Body of pancreas (tissue), 4 donors: ENCODE results near the gene SVIP. TPM values are rescaled to one million over a fixed set of nuclear protein-coding genes. Genes with fewer than 3 reads are reported as not detected.
A peak's percentile ranks its signal among the peaks of the same experiment; 100 is the strongest.

Experiments
- ATAC-seq: fragments of 150-250 bp; one replicate; pipeline ENCODE4 v1.9.1; 2016
- DNase-seq, 4 donors: peaks; one replicate each; pipeline ENCODE4 v3.0.0-alpha.2; 2019
- H3K27ac ChIP-seq, 4 donors: fragments of 200-600 bp; sonication (generic); 1 replicate in 3 of 4; 2 replicates in 1 of 4; pipeline versions ENCODE4 v1.5.1 to v1.6.1; 2016 to 2019; ENCODE audit warnings: mild to moderate bottlenecking in 1 of 4, mixed read lengths in 1 of 4, moderate library complexity in 1 of 4
- H3K27me3 ChIP-seq, 2 donors: fragments of 200-600 bp; sonication (generic); one replicate each; pipeline ENCODE4 v1.6.0; 2016; ENCODE audit warnings: mild to moderate bottlenecking in 1 of 2
- H3K36me3 ChIP-seq, 2 donors: fragments of 200-600 bp; sonication (generic); replicated peaks in 1 of 2; 2 replicates each; pipeline ENCODE4 v1.5.1; 2016; ENCODE audit warnings: low read depth in 2 of 2; ENCODE audit not compliant: insufficient read depth in 1 of 2
- H3K4me1 ChIP-seq: fragments of 200-600 bp; sonication (generic); one replicate; pipeline ENCODE4 v1.6.0; 2016
- H3K4me3 ChIP-seq, 2 donors: fragments of 200-600 bp; sonication (generic); 1 replicate in 1 of 2; 2 replicates in 1 of 2; pipeline ENCODE4 v1.5.1; 2016 to 2019
- H3K9me3 ChIP-seq, 3 donors: fragments of 200-600 bp; sonication (generic); 1 replicate in 2 of 3; 2 replicates in 1 of 3; pipeline ENCODE4 v1.5.1; 2016
- CTCF ChIP-seq, 7 experiments: fragments of 450-650 bp in 4 of 7; fragments of 200-600 bp in 3 of 7; sonication (generic) in 3 of 7; IDR thresholded peaks; one replicate each; pipeline ENCODE4 v1.5.1; 2016 to 2019; ENCODE audit warnings: antibody characterized with exemption in 7 of 7
- POLR2A ChIP-seq, 3 donors: fragments of 450-650 bp; IDR thresholded peaks; one replicate each; pipeline ENCODE4 v1.6.1; 2016; ENCODE audit warnings: antibody characterized with exemption in 3 of 3, mild to moderate bottlenecking in 2 of 3
- WGBS, 2 donors: methylation state at CpG; one replicate each; pipeline ENCODE4 v1.1.5; 2017; 5-methylcytosine and 5-hydroxymethylcytosine counted together
- intact Hi-C: fragments of 100-400 bp; cut with DNase I; formaldehyde crosslinking; loops from one replicate; pipeline ENCODE4 v1.15.1; 2023
- total RNA-seq, 2 donors: library from RNA; depleted of rRNA; stranded (reverse); fragments of >200 nt; gene quantifications; one replicate each; pipeline ENCODE4 v1.1.0, GENCODE V29; 2016

SVIP gene
- total RNA-seq, 2 donors from 2014 or later = 9.9 to 11.5 TPM

DNA sequence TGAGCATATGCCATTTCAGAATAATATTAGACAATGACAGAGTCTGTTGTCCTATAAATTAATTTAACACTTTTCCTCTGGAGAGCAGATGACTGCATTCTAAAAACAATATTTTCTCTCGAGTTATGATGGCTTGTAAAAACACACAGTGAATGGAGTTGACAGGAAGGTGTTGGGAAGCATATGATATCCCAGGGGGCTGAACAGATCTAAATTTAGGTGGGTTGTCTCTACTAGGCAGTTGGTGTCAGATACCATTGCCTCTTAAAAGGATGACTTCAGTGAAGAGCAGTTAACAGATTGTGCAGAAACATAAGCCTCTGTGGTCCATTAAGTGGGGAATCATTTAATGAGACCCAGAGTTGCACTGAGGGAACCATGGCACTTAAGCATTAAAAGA, 30.7 kb downstream of the SVIP start:
- H3K4me1 ChIP-seq = no peaks in the 10 kb centered on the region
- H3K27ac ChIP-seq = no peak overlapping the region
- H3K9me3 ChIP-seq = no peaks in the 10 kb centered on the region
- H3K4me3 ChIP-seq = no peak overlapping the region
- TF ChIP-seq CTCF (IDR thresholded peaks at IDR 0.05) (no peak), POLR2A (IDR thresholded peaks at IDR 0.05) (no peak)
- no peaks in the 10 kb centered on the region for H3K27me3 ChIP-seq
- 70 to 86% methylated on average over 1 of the region's 1 CpG for WGBS, 2 donors
- intact Hi-C loops = no loop called here
- ATAC-seq = no peak
- DNase-seq = no peak
- H3K36me3 ChIP-seq = no peaks in the 10 kb centered on the region

DNA sequence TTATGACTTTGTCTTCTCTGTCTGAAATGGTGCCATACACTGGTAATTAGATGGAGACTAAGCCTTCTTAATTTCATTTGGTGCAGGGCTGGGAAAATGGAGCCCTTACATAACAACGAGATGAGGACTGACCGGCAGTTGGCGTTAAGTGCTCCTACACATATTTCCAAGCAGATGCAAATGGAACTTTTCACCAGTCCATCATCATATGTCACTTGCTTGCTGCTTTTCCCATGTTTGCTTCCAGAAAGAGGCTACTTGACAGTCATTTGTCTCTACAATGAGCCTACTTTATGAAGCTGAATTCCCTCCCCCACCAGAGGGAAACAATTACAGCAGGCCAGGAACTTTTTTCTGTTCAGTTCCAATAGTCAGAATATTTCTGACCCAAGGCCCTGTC, 32.6 kb downstream of the SVIP start:
- Histone ChIP-seq H3K9me3 (no peaks in the 10 kb centered on the region), H3K36me3 (no peaks in the 10 kb centered on the region), H3K27ac (no peak overlapping the region), H3K4me3 (no peak overlapping the region), H3K27me3 (no peaks in the 10 kb centered on the region), H3K4me1 (peaks cover 3% of the 10 kb centered on the region)
- WGBS, 2 donors = 93 to 97% methylated on average over 3 of the region's 3 CpGs
- intact Hi-C loops = no loop called here
- TF ChIP-seq CTCF (IDR thresholded peaks at IDR 0.05) (no peak), POLR2A (IDR thresholded peaks at IDR 0.05) (no peak)
- DNase-seq (no peak), ATAC-seq (no peak)

DNA sequence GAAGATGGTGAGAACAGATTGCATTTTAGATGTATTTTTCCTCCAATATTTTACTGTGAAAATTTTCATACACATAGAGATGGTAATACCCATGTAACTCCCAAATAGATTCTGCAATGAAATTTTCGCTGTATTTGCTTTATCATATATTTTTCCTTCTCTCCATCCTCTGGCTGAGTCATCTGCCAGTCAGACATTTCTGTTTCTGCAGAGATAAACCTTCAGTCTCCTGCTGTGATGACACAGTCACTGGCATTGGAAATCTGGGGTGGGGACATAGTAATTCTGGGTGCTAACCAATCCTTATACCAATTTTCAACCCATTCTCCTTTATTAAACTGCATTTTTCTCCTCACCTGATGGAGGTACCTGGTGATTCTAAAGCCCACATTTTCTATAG, 33.7 kb downstream of the SVIP start:
- TF ChIP-seq POLR2A (IDR thresholded peaks at IDR 0.05) (no peak), CTCF (IDR thresholded peaks at IDR 0.05) (no peak)
- no peak for ATAC-seq
- intact Hi-C loops = no loop called here

DNA sequence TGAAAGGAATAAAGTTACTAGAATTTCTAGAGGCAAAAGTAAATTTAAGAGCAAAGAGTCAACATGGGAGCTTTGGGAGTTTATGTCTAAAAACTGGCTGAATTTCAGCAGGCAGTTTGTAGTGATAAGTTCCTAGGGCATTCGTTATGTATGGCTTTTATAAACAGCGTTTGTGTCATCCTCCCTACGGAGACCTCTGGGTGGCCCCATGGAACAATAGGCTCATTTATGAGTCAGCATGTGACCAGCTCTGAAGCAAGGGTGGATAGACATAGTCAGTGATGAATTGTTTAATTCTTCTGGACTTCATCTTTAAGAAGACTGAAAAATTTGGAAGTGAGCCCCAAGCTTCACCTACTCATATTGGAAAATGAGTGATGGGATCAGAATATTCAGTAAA, 37.1 kb downstream of the SVIP start:
- DNase-seq (no peak), ATAC-seq (no peak)
- no peaks in the 10 kb centered on the region for H3K36me3 ChIP-seq
- H3K4me3 ChIP-seq = no peak overlapping the region
- H3K4me1 ChIP-seq = peaks cover 3% of the 10 kb centered on the region
- no peaks in the 10 kb centered on the region for H3K27me3 ChIP-seq
- H3K9me3 ChIP-seq = no peaks in the 10 kb centered on the region
- H3K27ac ChIP-seq = no peak overlapping the region
- 25 to 41% methylated on average over 3 of the region's 3 CpGs for WGBS, 2 donors
- intact Hi-C loops = loop anchor here (5.0 kb wide), 1 partner anchor 460 kb away; no protein-coding TSS in a partner anchor
- TF ChIP-seq CTCF (IDR thresholded peaks at IDR 0.05) (no peak), POLR2A (IDR thresholded peaks at IDR 0.05) (no peak)

More for the DNA sequence above, 33.7 kb downstream of the SVIP start:
- Histone ChIP-seq H3K27me3 (no peaks in the 10 kb centered on the region), H3K36me3 (no peaks in the 10 kb centered on the region), H3K27ac (no peak overlapping the region), H3K9me3 (no peaks in the 10 kb centered on the region), H3K4me3 (no peak overlapping the region), H3K4me1 (peaks cover 3% of the 10 kb centered on the region)
- 40 to 86% methylated on average over 1 of the region's 1 CpG for WGBS, 2 donors
- DNase-seq = no peak

DNA sequence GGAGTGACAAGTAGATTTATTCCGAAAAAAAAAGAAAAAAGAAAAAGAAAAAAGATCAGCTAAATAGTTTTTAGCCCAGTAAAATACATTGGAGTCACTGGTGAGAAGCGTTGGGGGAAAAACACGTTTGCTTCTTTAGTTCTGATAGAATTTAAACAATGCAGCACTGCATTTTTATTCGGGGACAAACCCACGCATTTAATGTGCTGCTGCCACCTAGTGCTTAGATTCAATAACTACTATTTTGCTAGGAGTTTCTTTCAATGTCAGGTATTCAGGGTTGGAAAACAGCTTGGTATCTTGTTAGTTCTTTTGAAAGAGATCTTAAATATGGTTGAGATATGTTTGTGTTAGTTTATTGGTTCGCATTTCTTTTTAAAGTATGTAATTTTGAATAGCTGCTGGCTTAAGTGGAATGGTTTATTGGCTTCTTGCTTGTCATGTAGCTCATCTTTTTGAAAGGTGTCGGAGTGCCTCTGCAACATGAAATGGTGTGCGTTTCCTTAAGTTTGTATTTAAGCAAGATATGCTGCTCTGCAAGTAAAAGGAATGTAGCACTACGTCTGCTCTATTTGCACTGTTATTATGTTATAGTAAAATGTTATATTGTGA, 41.9 kb downstream of the SVIP start:
- Histone ChIP-seq H3K27me3 (no peaks in the 10 kb centered on the region), H3K27ac (no peak overlapping the region), H3K9me3 (peaks cover 0 to 5% (median 0%) of the 10 kb centered on the region in 3 donors), H3K4me3 (no peak overlapping the region), H3K36me3 (no peaks in the 10 kb centered on the region), H3K4me1 (peaks cover 2% of the 10 kb centered on the region)
- TF ChIP-seq POLR2A (IDR thresholded peaks at IDR 0.05) (no peak), CTCF (IDR thresholded peaks at IDR 0.05) (peak; percentile 42 to 79 (median 71))
- intact Hi-C loops = no loop called here
- 23% methylated on average over 9 of the region's 9 CpGs for WGBS, 2 donors
- ATAC-seq (peak; percentile 76), DNase-seq (peak; percentile 19 to 26 (median 20))
